Mammary microvascular endothelial cell (primary cell): ENCODE data around the gene SLC4A11. TPM values are rescaled to one million over a fixed set of nuclear protein-coding genes. Genes with fewer than 3 reads are reported as not detected.

Source experiments
- total RNA-seq: library from RNA; depleted of rRNA; stranded (reverse); fragments of >200 nt; gene quantifications from 2 replicates; pipeline ENCODE4 v1.2.3, GENCODE V29; 2015

The SLC4A11 gene
- 3.1 TPM in 2 replicates for total RNA-seq

GRCh38 chr20:3239026-3239866, at the start of gene SLC4A11:
TSS of gene SLC4A11 (minus strand) at chr20:3239190. CDS start at chr20:3239137, 53 bp downstream.

GRCh38 chr20:3209257-3209945, 29.6 kb downstream of the SLC4A11 start, which contains the start of gene ITPA:
TSS of gene ITPA (plus strand) at chr20:3209498. CDS start at chr20:3209552, 54 bp downstream.

GRCh38 chr20:3204124-3204794, 34.7 kb downstream of the SLC4A11 start, which contains the start of gene DDRGK1:
TSS of gene DDRGK1 (minus strand) at chr20:3204682. CDS start at chr20:3204627, 55 bp downstream.

Other genes with a start within 250 kb of the SLC4A11 start
- not detected in 2 replicates for gene GNRH2, start 195.6 kb downstream of the SLC4A11 start, total RNA-seq
- gene MRPS26, start 193.1 kb downstream of the SLC4A11 start, total RNA-seq: 59.2 and 66.6 TPM in 2 replicates
- gene OXT, start 167.6 kb downstream of the SLC4A11 start, total RNA-seq: not detected in 2 replicates
- not detected in 2 replicates for gene AVP, start 154.5 kb downstream of the SLC4A11 start, total RNA-seq
- 16.2 and 19.0 TPM in 2 replicates for gene FASTKD5, start 79.3 kb downstream of the SLC4A11 start, total RNA-seq
- 2.8 and 3.8 TPM in 2 replicates for gene UBOX5, start 79.3 kb downstream of the SLC4A11 start, total RNA-seq
- gene LZTS3, start 65.6 kb downstream of the SLC4A11 start, total RNA-seq: 4.7 and 4.8 TPM in 2 replicates
- 50.5 and 63.4 TPM in 2 replicates for gene DDRGK1, start 34.5 kb downstream of the SLC4A11 start, total RNA-seq
- 62.8 and 65.4 TPM in 2 replicates for gene ITPA, start 29.7 kb downstream of the SLC4A11 start, total RNA-seq
- gene DNAAF9, start 168.5 kb upstream of the SLC4A11 start, total RNA-seq: 8.1 and 8.3 TPM in 2 replicates
- 13.0 and 15.3 TPM in 2 replicates for gene ATRN, start 231.8 kb upstream of the SLC4A11 start, total RNA-seq